SK-N-SH (cell line): ENCODE results near the gene CHI3L2. TPM values are rescaled to one million over a fixed set of nuclear protein-coding genes. Genes with fewer than 3 reads are reported as not detected.

Source experiments
- CTCF ChIA-PET: fragments of 300-600, 350-600 bp; formaldehyde crosslinking; extraction: SDS; loops from one replicate; lab custom pipeline; 2021; lab: Yijun Ruan, JAX
- POLR2A ChIA-PET: fragments of 350-600 bp; sonication (Branson Sonifier 250); formaldehyde crosslinking; extraction: SDS; loops from one replicate; lab custom pipeline; 2020; ENCODE audit warnings: antibody characterized with exemption, inconsistent platforms; lab: Yijun Ruan, JAX
- DNase-seq: peaks from one replicate; pipeline ENCODE4 v3.0.0; 2012
- H2AFZ ChIP-seq: fragments of 200-600 bp; sonication (generic); 2 replicates; pipeline ENCODE4 v1.8.1; 2016; ENCODE audit warnings: antibody characterized with exemption, mild to moderate bottlenecking, low read depth
- H3F3A ChIP-seq: fragments of 200-600 bp; sonication (generic); replicated peaks from 2 replicates; pipeline ENCODE3; 2016; ENCODE audit warnings: antibody characterized with exemption, mild to moderate bottlenecking; ENCODE audit not compliant: insufficient read depth
- H3K27ac ChIP-seq, 2 experiments: fragments of 200-500 bp in 1 of 2; fragments of 200-600 bp in 1 of 2; sonication (Bioruptor generic) in 1 of 2; sonication (generic), shearing (Covaris generic) in 1 of 2; 2 replicates each; pipeline versions ENCODE4 v1.5.1 to v1.6.1; 2014 to 2016; ENCODE audit warnings: low read depth in 2 of 2, inconsistent platforms in 1 of 2, low read length in 1 of 2, mild to moderate bottlenecking in 1 of 2, mixed read lengths in 1 of 2
- H3K27me3 ChIP-seq: fragments of 200-600 bp; sonication (generic), shearing (Covaris generic); 2 replicates; pipeline ENCODE4 v1.6.1; 2016; ENCODE audit warnings: mixed run types; ENCODE audit not compliant: insufficient read depth
- H3K36me3 ChIP-seq, 2 experiments: fragments of 200-500 bp in 1 of 2; fragments of 200-600 bp in 1 of 2; sonication (Bioruptor generic) in 1 of 2; sonication (generic) in 1 of 2; replicated peaks in 1 of 2; 2 replicates each; pipeline versions ENCODE3 to v1.5.1; 2014 to 2016; ENCODE audit warnings: low read length in 1 of 2, mild to moderate bottlenecking in 1 of 2; ENCODE audit not compliant: insufficient read depth in 2 of 2, control insufficient read depth in 1 of 2
- H3K4me1 ChIP-seq, 2 experiments: fragments of 200-500 bp in 1 of 2; fragments of 200-600 bp in 1 of 2; sonication (Bioruptor generic) in 1 of 2; sonication (generic), shearing (Covaris generic) in 1 of 2; 2 replicates each; pipeline versions ENCODE4 v1.5.1 to v1.6.1; 2014 to 2016; ENCODE audit warnings: low read depth in 1 of 2, low read length in 1 of 2, mixed run types in 1 of 2; ENCODE audit not compliant: insufficient read depth in 2 of 2, control insufficient read depth in 1 of 2
- H3K4me2 ChIP-seq: fragments of 200-600 bp; sonication (generic), shearing (Covaris generic); 2 replicates; pipeline ENCODE4 v1.6.1; 2017; ENCODE audit warnings: mixed run types
- H3K4me3 ChIP-seq, 2 experiments: fragments of 200-500 bp in 1 of 2; fragments of 200-600 bp in 1 of 2; sonication (Bioruptor generic) in 1 of 2; sonication (generic), shearing (Covaris generic) in 1 of 2; 2 replicates each; pipeline versions ENCODE4 v1.5.1 to v1.8.1; 2014 to 2016; ENCODE audit warnings: low read depth in 2 of 2, inconsistent platforms in 1 of 2, low read length in 1 of 2, mild to moderate bottlenecking in 1 of 2, mixed read lengths in 1 of 2, moderate library complexity in 1 of 2
- H3K79me2 ChIP-seq: fragments of 200-600 bp; sonication (generic); 2 replicates; pipeline ENCODE4 v1.8.1; 2017; ENCODE audit warnings: mild to moderate bottlenecking; ENCODE audit not compliant: insufficient read depth
- H3K9ac ChIP-seq: fragments of 200-600 bp; sonication (generic); 2 replicates; pipeline ENCODE4 v1.6.1; 2017; ENCODE audit warnings: mixed run types
- H3K9me2 ChIP-seq: fragments of 200-600 bp; sonication (generic); 2 replicates; pipeline ENCODE4 v1.6.1; 2017; ENCODE audit warnings: mixed run types
- H3K9me3 ChIP-seq: fragments of 200-600 bp; sonication (generic); 2 replicates; pipeline ENCODE4 v1.6.1; 2017; ENCODE audit warnings: mixed run types, mild to moderate bottlenecking, moderate library complexity
- H4K20me1 ChIP-seq: fragments of 200-600 bp; sonication (generic); 2 replicates; pipeline ENCODE4 v1.6.1; 2017; ENCODE audit warnings: mild to moderate bottlenecking, mixed run types; ENCODE audit not compliant: insufficient read depth
- FOSL2 ChIP-seq: IDR thresholded peaks from 2 replicates; pipeline ENCODE4 v1.4.0; 2012; ENCODE audit warnings: low read depth, mild to moderate bottlenecking, moderate library complexity, borderline replicate concordance
- FOXJ3 ChIP-seq: sonication (generic); formaldehyde crosslinking; IDR thresholded peaks from 2 replicates; pipeline ENCODE4 v1.5.1; 2020; ENCODE audit warnings: mild to moderate bottlenecking, missing genetic modification reagents
- GABPA ChIP-seq: IDR thresholded peaks from 2 replicates; pipeline ENCODE4 v1.4.0; 2012; ENCODE audit warnings: low read depth, mild to moderate bottlenecking
- MAX ChIP-seq: IDR thresholded peaks from 2 replicates; pipeline ENCODE4 v1.4.0; 2012; ENCODE audit warnings: low read depth
- MEF2A ChIP-seq: IDR thresholded peaks from 2 replicates; pipeline ENCODE4 v1.4.0; 2012; ENCODE audit warnings: low read depth, borderline replicate concordance
- PBX3 ChIP-seq: IDR thresholded peaks from 2 replicates; pipeline ENCODE4; 2012
- POLR2AphosphoS5 ChIP-seq: IDR thresholded peaks from 2 replicates; pipeline ENCODE4 v1.6.1; 2012; ENCODE audit warnings: low read depth, low read length
- RCOR1 ChIP-seq: fragments of 150-350 bp; IDR thresholded peaks from 2 replicates; pipeline ENCODE4 v1.6.1; 2017; ENCODE audit warnings: antibody characterized with exemption, low read length
- RFX5 ChIP-seq: IDR thresholded peaks from 2 replicates; pipeline ENCODE4 v1.6.1; 2012; ENCODE audit warnings: mild to moderate bottlenecking, improper control_type of control experiment, low read length
- SIN3A ChIP-seq: IDR thresholded peaks from 2 replicates; pipeline ENCODE4 v1.6.1; 2012; ENCODE audit warnings: low read depth, mild to moderate bottlenecking, low read length, moderate library complexity, borderline replicate concordance
- SMC3 ChIP-seq: IDR thresholded peaks from 2 replicates; pipeline ENCODE4 v1.6.1; 2012; ENCODE audit warnings: low read depth, low read length, improper control_type of control experiment
- TAF1 ChIP-seq: IDR thresholded peaks from 2 replicates; pipeline ENCODE4 v1.6.1; 2012; ENCODE audit warnings: low read depth, mild to moderate bottlenecking, low read length, moderate library complexity, borderline replicate concordance
- TCF12 ChIP-seq: IDR thresholded peaks from 2 replicates; pipeline ENCODE4 v1.4.0; 2012
- TEAD4 ChIP-seq: IDR thresholded peaks from 2 replicates; pipeline ENCODE4 v1.4.0; 2012; ENCODE audit warnings: mild to moderate bottlenecking, borderline replicate concordance; ENCODE audit not compliant: insufficient read depth
- USF1 ChIP-seq: IDR thresholded peaks from 2 replicates; pipeline ENCODE4 v1.4.0; 2012; ENCODE audit warnings: low read depth, borderline replicate concordance
- USF2 ChIP-seq: fragments of 150-350 bp; IDR thresholded peaks from 2 replicates; pipeline ENCODE4 v1.6.1; 2017; ENCODE audit warnings: antibody characterized with exemption, low read length, low read depth, borderline replicate concordance
- WGBS: methylation state at CpG from one replicate; pipeline ENCODE4 v1.1.6; 2017; ENCODE audit warnings: low lambda C conversion rate; 5-methylcytosine and 5-hydroxymethylcytosine counted together
- polyA plus RNA-seq, 3 experiments: library from polyadenylated mRNA; depleted of rRNA; stranded (reverse); fragments of >200 nt; gene quantifications; 2 replicates each; pipeline ENCODE4 v1.2.3, GENCODE V29; 2012
- TF ChIP-seq, protein P1 (sequence below): IDR thresholded peaks from 2 replicates; pipeline ENCODE4 v1.4.0; 2012; ENCODE audit warnings: low read depth, borderline replicate concordance
- TF ChIP-seq, protein P2 (sequence below): IDR thresholded peaks from 2 replicates; pipeline ENCODE4 v1.6.1; 2012; ENCODE audit warnings: mild to moderate bottlenecking, low read depth, low read length, moderate library complexity

The CHI3L2 gene
- polyA plus RNA-seq, 1 of the 3 experiments (the other 2 are of a cell fraction) = 0.92 TPM

GRCh38 chr1:111290104-111290503, 62.6 kb downstream of the CHI3L2 start:
- no peak overlapping the region for H3K4me2 ChIP-seq
- ChIA-PET POLR2A (no interaction called here), CTCF (interaction anchor here (1.5 kb wide), 1 partner anchor 67 kb away, joined by 4 read pairs; no protein-coding TSS in a partner anchor)
- no peaks in the 10 kb centered on the region for H3K4me1 ChIP-seq
- no peak for TF ChIP-seq USF1
- TF ChIP-seq RFX5 = no peak
- no peak for TF ChIP-seq SMC3
- no peak for TF ChIP-seq RCOR1
- no peak for TF ChIP-seq SIN3A
- TF ChIP-seq MEF2A = no peak
- TF ChIP-seq USF2 = no peak
- TF ChIP-seq GABPA = no peak
- TF ChIP-seq, protein P1, sequence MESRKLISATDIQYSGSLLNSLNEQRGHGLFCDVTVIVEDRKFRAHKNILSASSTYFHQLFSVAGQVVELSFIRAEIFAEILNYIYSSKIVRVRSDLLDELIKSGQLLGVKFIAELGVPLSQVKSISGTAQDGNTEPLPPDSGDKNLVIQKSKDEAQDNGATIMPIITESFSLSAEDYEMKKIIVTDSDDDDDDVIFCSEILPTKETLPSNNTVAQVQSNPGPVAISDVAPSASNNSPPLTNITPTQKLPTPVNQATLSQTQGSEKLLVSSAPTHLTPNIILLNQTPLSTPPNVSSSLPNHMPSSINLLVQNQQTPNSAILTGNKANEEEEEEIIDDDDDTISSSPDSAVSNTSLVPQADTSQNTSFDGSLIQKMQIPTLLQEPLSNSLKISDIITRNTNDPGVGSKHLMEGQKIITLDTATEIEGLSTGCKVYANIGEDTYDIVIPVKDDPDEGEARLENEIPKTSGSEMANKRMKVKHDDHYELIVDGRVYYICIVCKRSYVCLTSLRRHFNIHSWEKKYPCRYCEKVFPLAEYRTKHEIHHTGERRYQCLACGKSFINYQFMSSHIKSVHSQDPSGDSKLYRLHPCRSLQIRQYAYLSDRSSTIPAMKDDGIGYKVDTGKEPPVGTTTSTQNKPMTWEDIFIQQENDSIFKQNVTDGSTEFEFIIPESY = no peak
- TF ChIP-seq, protein P2, sequence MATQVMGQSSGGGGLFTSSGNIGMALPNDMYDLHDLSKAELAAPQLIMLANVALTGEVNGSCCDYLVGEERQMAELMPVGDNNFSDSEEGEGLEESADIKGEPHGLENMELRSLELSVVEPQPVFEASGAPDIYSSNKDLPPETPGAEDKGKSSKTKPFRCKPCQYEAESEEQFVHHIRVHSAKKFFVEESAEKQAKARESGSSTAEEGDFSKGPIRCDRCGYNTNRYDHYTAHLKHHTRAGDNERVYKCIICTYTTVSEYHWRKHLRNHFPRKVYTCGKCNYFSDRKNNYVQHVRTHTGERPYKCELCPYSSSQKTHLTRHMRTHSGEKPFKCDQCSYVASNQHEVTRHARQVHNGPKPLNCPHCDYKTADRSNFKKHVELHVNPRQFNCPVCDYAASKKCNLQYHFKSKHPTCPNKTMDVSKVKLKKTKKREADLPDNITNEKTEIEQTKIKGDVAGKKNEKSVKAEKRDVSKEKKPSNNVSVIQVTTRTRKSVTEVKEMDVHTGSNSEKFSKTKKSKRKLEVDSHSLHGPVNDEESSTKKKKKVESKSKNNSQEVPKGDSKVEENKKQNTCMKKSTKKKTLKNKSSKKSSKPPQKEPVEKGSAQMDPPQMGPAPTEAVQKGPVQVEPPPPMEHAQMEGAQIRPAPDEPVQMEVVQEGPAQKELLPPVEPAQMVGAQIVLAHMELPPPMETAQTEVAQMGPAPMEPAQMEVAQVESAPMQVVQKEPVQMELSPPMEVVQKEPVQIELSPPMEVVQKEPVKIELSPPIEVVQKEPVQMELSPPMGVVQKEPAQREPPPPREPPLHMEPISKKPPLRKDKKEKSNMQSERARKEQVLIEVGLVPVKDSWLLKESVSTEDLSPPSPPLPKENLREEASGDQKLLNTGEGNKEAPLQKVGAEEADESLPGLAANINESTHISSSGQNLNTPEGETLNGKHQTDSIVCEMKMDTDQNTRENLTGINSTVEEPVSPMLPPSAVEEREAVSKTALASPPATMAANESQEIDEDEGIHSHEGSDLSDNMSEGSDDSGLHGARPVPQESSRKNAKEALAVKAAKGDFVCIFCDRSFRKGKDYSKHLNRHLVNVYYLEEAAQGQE = no peak
- TF ChIP-seq TAF1 = no peak
- no peak for TF ChIP-seq MAX
- TF ChIP-seq POLR2AphosphoS5 = no peak
- no peak for TF ChIP-seq TEAD4
- TF ChIP-seq FOSL2 = no peak
- TF ChIP-seq TCF12 = no peak
- TF ChIP-seq PBX3 = no peak
- TF ChIP-seq FOXJ3 (CRISPR knock-in tag) = no peak
- no peak overlapping the region for H3K27ac ChIP-seq
- 4% methylated on average over 3 of the region's 3 CpGs for WGBS
- no peaks in the 10 kb centered on the region for H3K79me2 ChIP-seq
- DNase-seq = no peak
- no peaks in the 10 kb centered on the region for H4K20me1 ChIP-seq
- no peak overlapping the region for H3K4me3 ChIP-seq
- no peaks in the 10 kb centered on the region for H3K9me2 ChIP-seq
- no peaks in the 10 kb centered on the region; the same call in 1 of the 2 replicates for H3K27me3 ChIP-seq
- H3K9ac ChIP-seq = no peak overlapping the region
- no peak overlapping the region for H2AFZ ChIP-seq
- no peaks in the 10 kb centered on the region for H3F3A ChIP-seq
- H3K36me3 ChIP-seq = no peaks in the 10 kb centered on the region
- H3K9me3 ChIP-seq = no peaks in the 10 kb centered on the region
